LNCaP clone FGC (cell line): Measurements from ENCODE around the gene PGRMC2.

ENCODE experiments used
- DNase-seq: peaks from one replicate; pipeline ENCODE4 v3.0.0-alpha.2; 2011; ENCODE audit warnings: low read depth
- H3K4me3 ChIP-seq: 2 replicates; pipeline ENCODE4 v1.5.1; 2011; ENCODE audit warnings: mild to moderate bottlenecking, low read depth, low read length, control low read depth
- CTCF ChIP-seq: IDR thresholded peaks from 2 replicates; pipeline ENCODE4 v1.5.1; 2012; ENCODE audit warnings: mild to moderate bottlenecking; ENCODE audit not compliant: control insufficient read depth, insufficient read depth; ENCODE audit errors: extremely low read depth

Gene PGRMC2

GRCh38 chr4:128323401-128323800 is 35.8 kb upstream of the PGRMC2 start:
- no peak overlapping the region for H3K4me3 ChIP-seq

GRCh38 chr4:128322986-128323385 is 35.4 kb upstream of the PGRMC2 start:
- no peak overlapping the region for H3K4me3 ChIP-seq
- DNase-seq, result no peak
- TF ChIP-seq CTCF, result no peak

More at GRCh38 chr4:128323401-128323800, 35.8 kb upstream of the PGRMC2 start:
- no peak for DNase-seq
- no peak for TF ChIP-seq CTCF

GRCh38 chr4:128322311-128322710 is 34.7 kb upstream of the PGRMC2 start:
- H3K4me3 ChIP-seq, result no peak overlapping the region
- DNase-seq, result no peak
- no peak for TF ChIP-seq CTCF

- no peak overlapping the region for H3K4me3 ChIP-seq
- DNase-seq, result no peak
- TF ChIP-seq CTCF, result no peak
Measured at GRCh38 chr4:128320656-128321055, 33.0 kb upstream of the PGRMC2 start.

- no peak for DNase-seq
- no peak for TF ChIP-seq CTCF
- H3K4me3 ChIP-seq, result no peak overlapping the region
Measured at GRCh38 chr4:128315756-128316520, 28.3 kb upstream of the PGRMC2 start.

- no peak for TF ChIP-seq CTCF
- no peak overlapping the region; the same call in 1 of the 2 replicates for H3K4me3 ChIP-seq
- DNase-seq, result peak; percentile 76
Measured at GRCh38 chr4:128311659-128312403, 24.2 kb upstream of the PGRMC2 start.
